ENCODE results near the gene SLC25A41. TPM values are rescaled to one million over a fixed set of nuclear protein-coding genes. Genes with fewer than 3 reads are reported as not detected.
A peak's percentile ranks its signal among the peaks of the same experiment; 100 is the strongest.

The SLC25A41 gene
- total RNA-seq, 1 donor from 2014 or later, result not detected

GRCh38 chr19:6458695-6459261 lies 25.2 kb upstream of the SLC25A41 start:
- Histone ChIP-seq H3K4me3 (ENCODE audit: low read depth, low read length) (peak overlapping the region; percentile 72), H3K27me3 (ENCODE audit: control insufficient read depth, insufficient read depth, low read length) (no peaks in the 10 kb centered on the region), H3K36me3 (ENCODE audit: control insufficient read depth, insufficient read depth, low read length) (peaks cover under 1% of the 10 kb centered on the region)
- no peak for TF ChIP-seq CTCF (IDR thresholded peaks at IDR 0.05; ENCODE audit: insufficient read depth, low read length, severe bottlenecking)
- FAIRE-seq (no peak), DNase-seq (ENCODE audit: low read depth) (no peak)

- Histone ChIP-seq H3K4me3 (ENCODE audit: low read depth, low read length) (no peak overlapping the region), H3K27me3 (ENCODE audit: control insufficient read depth, insufficient read depth, low read length) (no peaks in the 10 kb centered on the region), H3K36me3 (ENCODE audit: control insufficient read depth, insufficient read depth, low read length) (peaks cover 1% of the 10 kb centered on the region)
- FAIRE-seq, result peak; percentile 86
- DNase-seq (ENCODE audit: low read depth), result no peak
- TF ChIP-seq CTCF (IDR thresholded peaks at IDR 0.05; ENCODE audit: insufficient read depth, low read length, severe bottlenecking), result no peak
Observed at GRCh38 chr19:6457958-6458694, 24.6 kb upstream of the SLC25A41 start.

GRCh38 chr19:6455924-6456323 lies 22.4 kb upstream of the SLC25A41 start:
- H3K36me3 ChIP-seq (ENCODE audit: control insufficient read depth, insufficient read depth, low read length), result peaks cover 1% of the 10 kb centered on the region
- FAIRE-seq, result no peak
- no peak for DNase-seq (ENCODE audit: low read depth)

GRCh38 chr19:6453951-6454565 lies 20.5 kb upstream of the SLC25A41 start:
- H3K36me3 ChIP-seq (ENCODE audit: control insufficient read depth, insufficient read depth, low read length), result peaks cover 1% of the 10 kb centered on the region
- no peak overlapping the region for H3K4me3 ChIP-seq (ENCODE audit: low read depth, low read length)
- H3K27me3 ChIP-seq (ENCODE audit: control insufficient read depth, insufficient read depth, low read length), result no peaks in the 10 kb centered on the region
- DNase-seq (ENCODE audit: low read depth) (no peak), FAIRE-seq (no peak)
- no peak for TF ChIP-seq CTCF (IDR thresholded peaks at IDR 0.05; ENCODE audit: insufficient read depth, low read length, severe bottlenecking)

More at GRCh38 chr19:6455924-6456323, 22.4 kb upstream of the SLC25A41 start:
- Histone ChIP-seq H3K4me3 (ENCODE audit: low read depth, low read length) (no peak overlapping the region), H3K27me3 (ENCODE audit: control insufficient read depth, insufficient read depth, low read length) (no peaks in the 10 kb centered on the region)
- TF ChIP-seq CTCF (IDR thresholded peaks at IDR 0.05; ENCODE audit: insufficient read depth, low read length, severe bottlenecking), result no peak

GRCh38 chr19:6452899-6453298 lies 19.3 kb upstream of the SLC25A41 start:
- no peak for DNase-seq (ENCODE audit: low read depth)
- TF ChIP-seq CTCF (IDR thresholded peaks at IDR 0.05; ENCODE audit: insufficient read depth, low read length, severe bottlenecking), result no peak
- FAIRE-seq, result peak; percentile 13
- Histone ChIP-seq H3K4me3 (ENCODE audit: low read depth, low read length) (no peak overlapping the region), H3K36me3 (ENCODE audit: control insufficient read depth, insufficient read depth, low read length) (peaks cover 1% of the 10 kb centered on the region), H3K27me3 (ENCODE audit: control insufficient read depth, insufficient read depth, low read length) (no peaks in the 10 kb centered on the region)

All from bronchial epithelial cell (primary cell).